Measurements from ENCODE around the gene GPR152.

Gene GPR152

DNA sequence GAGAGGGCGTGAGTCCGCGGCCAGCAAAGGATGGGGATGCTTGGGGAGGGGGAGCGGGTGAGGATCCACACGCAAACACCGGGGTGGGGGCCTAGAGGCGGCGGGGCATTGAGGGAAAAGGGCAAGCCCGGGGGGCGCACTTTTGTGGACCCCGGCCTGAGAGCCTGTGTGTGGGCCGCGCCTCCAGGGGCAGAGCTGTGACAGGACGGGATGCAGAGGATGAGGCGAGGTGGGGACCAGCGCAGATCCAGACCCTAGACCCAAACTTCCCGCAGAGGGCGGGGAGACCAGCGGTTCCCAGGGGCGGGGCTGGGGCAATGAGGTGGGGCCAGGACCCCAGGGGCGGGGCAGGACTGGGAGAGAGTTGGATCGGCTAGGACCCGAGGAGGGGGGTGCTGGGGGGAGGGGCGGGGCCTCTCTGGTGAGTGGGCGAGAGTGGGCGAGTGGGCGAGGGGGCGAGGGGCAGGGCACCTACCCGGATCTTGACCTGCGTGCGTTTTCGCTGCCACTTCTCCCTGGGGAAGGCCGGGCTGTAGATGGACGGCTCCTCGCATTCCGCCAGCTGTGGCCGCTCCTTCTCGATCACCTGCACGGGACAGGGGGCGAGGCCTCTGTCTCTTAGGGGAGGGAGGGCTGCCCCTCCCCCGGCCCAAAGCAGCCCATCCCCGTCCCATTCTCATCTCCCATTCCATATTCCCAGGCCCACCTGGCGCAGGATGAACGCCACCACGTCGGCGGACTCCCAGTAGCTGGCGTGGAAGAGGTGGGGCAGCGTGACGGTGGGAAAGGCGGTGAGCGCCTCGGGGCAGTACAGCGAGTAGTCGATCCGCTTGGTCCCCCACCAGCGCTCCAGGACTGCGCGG is 42.1 kb upstream of the GPR152 start:
- Histone ChIP-seq H3K27ac (ENCODE audit: low read length) (no peak overlapping the region), H3K27me3 (ENCODE audit: low read depth, low read length) (no peaks in the 10 kb centered on the region), H3K4me1 (ENCODE audit: control insufficient read depth in 1 of 2, insufficient read depth in 2 of 2, low read length in 2 of 2) (no peaks in the 10 kb centered on the region), H3K4me3 (ENCODE audit: low read depth in 1 of 2, low read length in 2 of 2) (no peak overlapping the region), H3K36me3 (ENCODE audit: control insufficient read depth in 1 of 2, insufficient read depth in 2 of 2, low read length in 2 of 2) (peaks cover 4 to 72% of the 10 kb centered on the region in 2 donors), H3K9me3 (ENCODE audit: control insufficient read depth in 1 of 2, low read length in 2 of 2) (no peaks in the 10 kb centered on the region)

DNA sequence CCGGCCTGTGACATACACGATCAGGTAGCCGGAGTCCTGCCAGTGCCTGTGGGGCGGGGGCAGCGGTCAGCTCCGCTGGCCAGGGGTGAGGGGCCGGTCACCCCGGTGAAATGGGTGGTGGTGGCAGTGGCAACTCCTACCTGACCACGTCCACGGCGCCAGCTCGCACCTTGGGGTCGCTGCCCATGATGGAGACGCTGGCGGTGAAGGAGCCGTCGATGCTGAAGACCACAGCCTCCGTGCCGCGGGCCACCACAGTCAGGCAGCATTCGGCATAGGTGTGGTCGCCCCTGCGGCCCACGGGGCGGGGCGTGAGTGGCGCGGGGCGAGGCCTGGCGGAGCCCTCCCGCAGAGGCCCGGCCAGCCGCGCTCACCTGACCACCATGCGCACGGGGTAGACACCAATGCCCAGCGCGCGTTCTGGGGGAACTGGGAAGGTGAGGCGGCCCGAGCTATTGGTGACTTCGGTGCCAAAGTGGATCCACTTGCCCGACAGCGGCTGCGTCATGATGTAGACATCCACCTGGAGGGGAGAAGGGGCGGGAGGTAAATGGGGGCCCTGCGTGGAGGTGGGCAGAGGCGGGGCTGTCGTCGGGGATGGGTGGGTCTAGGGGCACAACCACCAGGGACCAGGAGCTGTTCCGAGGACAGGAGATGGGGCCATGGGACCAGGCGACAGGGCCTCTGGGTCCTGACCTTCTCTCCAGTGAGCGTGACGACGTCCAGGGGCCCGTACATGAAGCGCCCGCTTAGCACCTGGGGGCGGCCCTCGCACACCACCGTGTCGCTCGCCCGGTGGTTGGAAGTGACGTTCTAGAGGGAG is 41.2 kb upstream of the GPR152 start:
- H3K9me3 ChIP-seq (ENCODE audit: control insufficient read depth in 1 of 2, low read length in 2 of 2): no peaks in the 10 kb centered on the region
- H3K4me3 ChIP-seq (ENCODE audit: low read depth in 1 of 2, low read length in 2 of 2): no peak overlapping the region
- no peaks in the 10 kb centered on the region for H3K4me1 ChIP-seq (ENCODE audit: control insufficient read depth in 1 of 2, insufficient read depth in 2 of 2, low read length in 2 of 2)
- no peak overlapping the region for H3K27ac ChIP-seq (ENCODE audit: low read length)
- peaks cover 9 to 80% of the 10 kb centered on the region in 2 donors for H3K36me3 ChIP-seq (ENCODE audit: control insufficient read depth in 1 of 2, insufficient read depth in 2 of 2, low read length in 2 of 2)
- no peaks in the 10 kb centered on the region for H3K27me3 ChIP-seq (ENCODE audit: low read depth, low read length)

DNA sequence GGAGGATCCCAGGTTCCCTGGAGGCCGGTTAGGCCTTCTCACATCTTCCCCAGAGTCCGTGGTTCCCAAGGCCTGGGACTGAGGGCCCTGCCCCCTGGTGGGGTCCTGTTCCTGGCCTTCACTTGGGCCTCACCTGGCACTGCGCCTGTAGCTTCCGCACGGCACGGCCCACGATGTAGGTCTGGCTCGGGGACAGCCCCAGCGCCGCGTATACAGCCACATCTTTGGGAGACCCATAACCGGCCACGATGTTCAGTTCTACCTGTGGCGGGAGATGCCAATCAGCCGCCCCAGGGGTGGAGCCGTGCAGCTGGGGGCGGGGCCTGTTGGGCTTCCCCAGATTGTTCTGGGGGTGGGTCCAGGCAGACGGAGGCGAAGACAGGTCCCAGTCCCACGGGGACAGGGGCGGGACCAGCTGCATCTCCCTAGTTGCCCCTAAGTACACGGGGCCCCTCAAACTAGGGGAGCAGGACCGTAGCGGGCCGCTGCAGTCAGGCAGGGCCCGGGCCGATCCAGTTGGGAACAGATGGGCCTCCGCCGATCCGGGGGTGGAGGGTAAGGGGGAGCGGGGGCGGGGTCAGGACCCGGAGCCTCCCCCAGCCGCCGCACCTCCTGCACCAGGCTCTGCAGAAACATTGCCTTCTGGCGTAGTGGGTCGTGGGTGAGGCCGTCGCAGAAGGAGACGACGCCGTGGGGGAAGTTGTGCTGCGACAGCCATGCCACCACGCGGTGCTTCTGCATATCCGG is 40.4 kb upstream of the GPR152 start:
- Histone ChIP-seq H3K9me3 (ENCODE audit: control insufficient read depth in 1 of 2, low read length in 2 of 2) (no peaks in the 10 kb centered on the region), H3K27ac (ENCODE audit: low read length) (no peak overlapping the region), H3K4me3 (ENCODE audit: low read depth in 1 of 2, low read length in 2 of 2) (no peak overlapping the region), H3K27me3 (ENCODE audit: low read depth, low read length) (no peaks in the 10 kb centered on the region), H3K36me3 (ENCODE audit: control insufficient read depth in 1 of 2, insufficient read depth in 2 of 2, low read length in 2 of 2) (peaks cover 10 to 81% of the 10 kb centered on the region in 2 donors), H3K4me1 (ENCODE audit: control insufficient read depth in 1 of 2, insufficient read depth in 2 of 2, low read length in 2 of 2) (no peaks in the 10 kb centered on the region)

DNA sequence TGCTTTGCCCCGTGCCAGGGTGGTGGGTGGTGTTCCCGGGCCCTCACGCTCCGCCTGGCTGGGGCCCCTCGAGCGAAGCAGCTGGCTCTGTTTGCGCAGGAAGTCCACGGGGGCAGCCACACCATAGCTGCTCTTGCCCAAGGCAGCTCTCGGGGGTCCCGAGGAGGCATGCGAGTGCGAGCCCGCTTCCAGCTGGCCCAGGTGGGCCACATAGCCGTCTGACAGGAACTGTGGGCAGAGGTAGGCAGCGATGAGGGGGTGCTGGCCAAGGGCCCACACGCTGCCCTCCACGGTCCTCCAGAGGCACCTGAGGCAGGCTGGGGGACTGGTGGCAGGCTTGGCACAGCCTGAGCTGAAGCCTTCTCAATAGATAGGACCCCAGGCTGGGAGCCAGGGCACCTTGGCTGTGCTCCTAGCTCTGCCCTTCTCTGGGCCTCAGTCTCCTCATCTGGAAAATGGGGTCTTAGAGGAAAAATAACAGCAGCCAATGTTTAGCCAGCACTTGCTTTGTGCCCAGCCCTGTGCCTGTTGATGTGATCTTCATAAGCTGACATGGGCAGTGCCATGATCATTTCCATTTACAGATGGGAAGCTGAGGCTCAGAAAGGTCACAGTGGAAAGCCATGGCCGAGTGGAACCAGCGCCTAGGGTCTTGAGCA is 39.7 kb upstream of the GPR152 start:
- no peaks in the 10 kb centered on the region for H3K9me3 ChIP-seq (ENCODE audit: control insufficient read depth in 1 of 2, low read length in 2 of 2)
- H3K36me3 ChIP-seq (ENCODE audit: control insufficient read depth in 1 of 2, insufficient read depth in 2 of 2, low read length in 2 of 2): peaks cover 10 to 81% of the 10 kb centered on the region in 2 donors
- no peaks in the 10 kb centered on the region for H3K27me3 ChIP-seq (ENCODE audit: low read depth, low read length)
- no peak overlapping the region for H3K4me3 ChIP-seq (ENCODE audit: low read depth in 1 of 2, low read length in 2 of 2)
- H3K27ac ChIP-seq (ENCODE audit: low read length): no peak overlapping the region
- H3K4me1 ChIP-seq (ENCODE audit: control insufficient read depth in 1 of 2, insufficient read depth in 2 of 2, low read length in 2 of 2): no peaks in the 10 kb centered on the region

DNA sequence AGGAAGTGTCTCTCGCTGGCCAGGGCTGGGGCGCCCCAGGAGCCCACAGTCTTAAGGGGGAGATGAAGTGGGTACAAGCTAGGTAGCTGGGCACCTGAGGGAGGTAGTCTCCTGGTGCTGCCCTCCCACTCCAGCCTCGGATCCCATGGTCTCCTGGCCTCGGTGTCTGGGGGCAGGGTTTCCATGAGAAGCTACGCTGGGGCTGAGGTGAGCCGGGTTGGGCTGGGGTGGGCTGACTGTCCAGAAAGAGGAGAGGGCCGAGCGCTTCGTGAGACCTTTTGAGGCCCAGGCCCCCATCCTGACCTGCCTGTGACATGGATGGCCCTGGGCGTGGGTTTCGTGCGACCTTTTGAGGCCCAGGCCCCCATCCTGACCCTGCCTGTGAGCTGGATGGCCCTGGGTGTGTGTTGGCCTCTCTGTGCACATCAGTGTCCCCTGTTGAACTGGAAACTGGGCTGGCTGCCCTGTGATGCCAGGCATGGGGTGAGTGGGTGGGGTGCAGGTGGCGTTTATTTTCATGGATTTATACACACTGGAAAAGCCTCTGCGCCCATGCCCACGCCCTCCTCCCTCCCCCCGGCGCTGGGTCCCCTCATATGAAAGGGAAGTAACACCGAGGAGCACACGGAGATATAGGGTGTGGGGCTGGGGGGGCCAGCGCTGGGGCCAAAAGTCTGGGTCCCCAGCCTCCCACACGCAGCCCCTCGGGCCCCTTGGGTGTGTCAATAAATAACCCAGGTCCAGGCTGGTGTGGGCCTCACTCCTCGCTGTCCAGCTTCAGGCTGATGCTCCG is 38.9 kb upstream of the GPR152 start:
- Histone ChIP-seq H3K4me1 (ENCODE audit: control insufficient read depth in 1 of 2, insufficient read depth in 2 of 2, low read length in 2 of 2) (peaks cover 0 to under 1% of the 10 kb centered on the region in 2 donors), H3K4me3 (ENCODE audit: low read depth in 1 of 2, low read length in 2 of 2) (no peak overlapping the region), H3K27ac (ENCODE audit: low read length) (no peak overlapping the region), H3K9me3 (ENCODE audit: control insufficient read depth in 1 of 2, low read length in 2 of 2) (no peaks in the 10 kb centered on the region), H3K27me3 (ENCODE audit: low read depth, low read length) (no peaks in the 10 kb centered on the region), H3K36me3 (ENCODE audit: control insufficient read depth in 1 of 2, insufficient read depth in 2 of 2, low read length in 2 of 2) (peaks cover 10 to 84% of the 10 kb centered on the region in 2 donors)

DNA sequence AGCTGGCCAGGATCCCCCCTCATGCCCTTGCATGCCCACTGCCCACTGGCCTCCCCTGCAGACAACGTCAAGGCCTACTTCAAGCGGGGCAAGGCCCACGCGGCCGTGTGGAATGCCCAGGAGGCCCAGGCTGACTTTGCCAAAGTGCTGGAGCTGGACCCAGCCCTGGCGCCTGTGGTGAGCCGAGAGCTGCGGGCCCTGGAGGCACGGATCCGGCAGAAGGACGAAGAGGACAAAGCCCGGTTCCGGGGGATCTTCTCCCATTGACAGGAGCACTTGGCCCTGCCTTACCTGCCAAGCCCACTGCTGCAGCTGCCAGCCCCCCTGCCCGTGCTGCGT is 38.2 kb upstream of the GPR152 start:
- Histone ChIP-seq H3K27me3 (ENCODE audit: low read depth, low read length) (no peaks in the 10 kb centered on the region), H3K27ac (ENCODE audit: low read length) (no peak overlapping the region), H3K9me3 (ENCODE audit: control insufficient read depth in 1 of 2, low read length in 2 of 2) (no peaks in the 10 kb centered on the region), H3K4me3 (ENCODE audit: low read depth in 1 of 2, low read length in 2 of 2) (no peak overlapping the region), H3K4me1 (ENCODE audit: control insufficient read depth in 1 of 2, insufficient read depth in 2 of 2, low read length in 2 of 2) (peaks cover 0 to 6% of the 10 kb centered on the region in 2 donors), H3K36me3 (ENCODE audit: control insufficient read depth in 1 of 2, insufficient read depth in 2 of 2, low read length in 2 of 2) (peaks cover 10 to 80% of the 10 kb centered on the region in 2 donors)

DNA sequence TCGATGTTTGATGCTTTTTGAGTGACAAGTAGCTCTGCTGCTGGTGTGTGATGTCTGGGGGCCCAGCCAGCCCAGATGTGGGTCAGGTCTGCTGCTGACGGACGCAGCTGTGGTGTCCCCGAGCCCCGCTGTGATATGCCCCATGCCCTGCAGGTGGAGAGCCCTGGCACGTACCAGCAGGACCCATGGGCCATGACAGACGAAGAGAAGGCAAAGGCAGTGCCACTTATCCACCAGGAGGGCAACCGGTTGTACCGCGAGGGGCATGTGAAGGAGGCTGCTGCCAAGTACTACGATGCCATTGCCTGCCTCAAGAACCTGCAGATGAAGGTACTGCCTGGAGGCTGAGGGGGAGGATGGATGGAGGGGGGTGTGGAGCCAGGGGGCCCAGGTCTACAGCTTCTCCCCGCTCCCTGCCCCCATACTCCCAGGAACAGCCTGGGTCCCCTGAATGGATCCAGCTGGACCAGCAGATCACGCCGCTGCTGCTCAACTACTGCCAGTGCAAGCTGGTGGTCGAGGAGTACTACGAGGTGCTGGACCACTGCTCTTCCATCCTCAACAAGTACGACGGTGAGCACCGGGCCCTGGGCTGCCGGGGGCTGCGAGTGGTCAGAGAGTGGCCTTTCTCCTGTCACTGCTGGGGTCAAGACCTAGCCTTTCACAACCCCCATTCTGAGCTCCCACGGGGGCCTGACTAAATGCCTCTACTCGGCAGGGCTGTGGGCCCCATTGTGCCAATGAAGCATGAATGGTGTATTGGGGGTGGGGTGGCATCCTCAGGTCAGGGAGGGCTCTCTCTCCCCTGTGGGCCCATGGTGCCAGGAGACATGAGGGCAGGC is 37.6 kb upstream of the GPR152 start:
- H3K4me1 ChIP-seq (ENCODE audit: control insufficient read depth in 1 of 2, insufficient read depth in 2 of 2, low read length in 2 of 2): peaks cover 0 to 9% of the 10 kb centered on the region in 2 donors
- H3K36me3 ChIP-seq (ENCODE audit: control insufficient read depth in 1 of 2, insufficient read depth in 2 of 2, low read length in 2 of 2): peaks cover 10 to 74% of the 10 kb centered on the region in 2 donors
- H3K27ac ChIP-seq (ENCODE audit: low read length): no peak overlapping the region
- no peaks in the 10 kb centered on the region for H3K9me3 ChIP-seq (ENCODE audit: control insufficient read depth in 1 of 2, low read length in 2 of 2)
- H3K4me3 ChIP-seq (ENCODE audit: low read depth in 1 of 2, low read length in 2 of 2): no peak overlapping the region
- H3K27me3 ChIP-seq (ENCODE audit: low read depth, low read length): no peaks in the 10 kb centered on the region

DNA sequence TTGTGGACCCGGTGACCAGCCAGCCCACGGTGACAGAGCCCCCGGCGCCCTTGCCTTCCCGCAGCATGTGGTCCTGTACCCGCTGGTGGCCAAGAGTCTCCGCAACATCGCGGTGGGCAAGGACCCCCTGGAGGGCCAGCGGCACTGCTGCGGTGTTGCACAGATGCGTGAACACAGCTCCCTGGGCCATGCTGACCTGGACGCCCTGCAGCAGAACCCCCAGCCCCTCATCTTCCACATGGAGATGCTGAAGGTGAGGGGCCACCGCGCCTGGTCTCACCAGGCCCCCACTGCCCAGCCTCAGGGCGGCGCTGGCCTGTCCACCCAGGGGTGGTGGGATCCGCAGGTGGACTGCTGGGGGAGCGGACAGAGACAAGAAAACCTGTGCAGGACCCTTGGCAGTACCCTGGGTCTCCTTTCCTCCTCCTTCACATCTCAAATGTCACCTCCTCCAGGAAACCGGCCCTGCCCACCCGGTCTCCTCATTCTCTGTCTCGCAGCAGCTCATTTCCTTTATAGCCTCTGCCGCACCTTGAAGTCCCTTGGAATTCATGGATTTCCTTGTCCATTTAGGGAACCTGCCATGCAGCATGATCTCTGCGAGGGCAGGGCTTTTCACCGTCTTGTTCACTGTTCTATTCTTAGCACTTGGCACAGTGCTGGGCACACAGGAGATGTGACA is 36.8 kb upstream of the GPR152 start:
- no peaks in the 10 kb centered on the region for H3K9me3 ChIP-seq (ENCODE audit: control insufficient read depth in 1 of 2, low read length in 2 of 2)
- no peak overlapping the region for H3K4me3 ChIP-seq (ENCODE audit: low read depth in 1 of 2, low read length in 2 of 2)
- H3K27me3 ChIP-seq (ENCODE audit: low read depth, low read length): no peaks in the 10 kb centered on the region
- peaks cover 10 to 71% of the 10 kb centered on the region in 2 donors for H3K36me3 ChIP-seq (ENCODE audit: control insufficient read depth in 1 of 2, insufficient read depth in 2 of 2, low read length in 2 of 2)
- no peak overlapping the region for H3K27ac ChIP-seq (ENCODE audit: low read length)
- H3K4me1 ChIP-seq (ENCODE audit: control insufficient read depth in 1 of 2, insufficient read depth in 2 of 2, low read length in 2 of 2): peaks cover 2 to 17% of the 10 kb centered on the region in 2 donors

DNA sequence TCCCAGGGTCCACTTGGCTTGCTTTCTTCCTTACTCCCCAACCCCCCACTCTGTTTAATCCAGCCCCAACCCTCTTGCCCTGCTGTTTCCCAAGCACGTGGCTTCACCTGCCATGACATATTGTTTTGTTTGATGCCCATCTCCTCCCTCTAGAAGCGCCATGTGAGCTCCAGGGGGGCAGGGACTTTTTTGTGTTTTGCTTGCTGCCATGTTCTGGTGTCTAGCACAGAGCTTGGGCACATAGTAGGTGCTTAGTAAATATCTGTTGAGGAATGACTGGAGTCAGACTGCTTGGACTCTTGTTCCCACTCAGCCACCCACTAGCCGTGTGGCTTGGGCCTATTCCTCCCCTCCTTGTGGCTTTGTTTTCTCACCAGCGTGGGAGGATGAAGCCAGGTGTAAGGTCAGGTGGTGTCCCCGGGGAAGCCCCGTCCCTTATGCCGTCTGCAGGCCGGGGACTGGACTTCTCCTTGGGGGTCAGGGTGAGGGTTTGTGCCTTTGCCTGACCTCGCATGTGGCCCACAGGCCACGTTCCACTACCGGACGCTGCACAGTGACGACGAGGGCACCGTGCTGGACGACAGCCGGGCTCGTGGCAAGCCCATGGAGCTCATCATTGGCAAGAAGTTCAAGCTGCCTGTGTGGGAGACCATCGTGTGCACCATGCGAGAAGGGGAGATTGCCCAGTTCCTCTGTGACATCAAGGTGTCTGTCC is 34.1 kb upstream of the GPR152 start:
- no peak overlapping the region for H3K27ac ChIP-seq (ENCODE audit: low read length)
- no peaks in the 10 kb centered on the region for H3K27me3 ChIP-seq (ENCODE audit: low read depth, low read length)
- H3K4me3 ChIP-seq (ENCODE audit: low read depth in 1 of 2, low read length in 2 of 2): no peak overlapping the region
- no peaks in the 10 kb centered on the region for H3K9me3 ChIP-seq (ENCODE audit: control insufficient read depth in 1 of 2, low read length in 2 of 2)
- H3K4me1 ChIP-seq (ENCODE audit: control insufficient read depth in 1 of 2, insufficient read depth in 2 of 2, low read length in 2 of 2): peaks cover 14 to 28% of the 10 kb centered on the region in 2 donors
- H3K36me3 ChIP-seq (ENCODE audit: control insufficient read depth in 1 of 2, insufficient read depth in 2 of 2, low read length in 2 of 2): peaks cover 10 to 47% of the 10 kb centered on the region in 2 donors

Measured in muscle layer of duodenum (tissue), 2 donors.